Pancreas (tissue), 10 donors: Measurements from ENCODE around the gene DNAH8. TPM values are rescaled to one million over a fixed set of nuclear protein-coding genes. Genes with fewer than 3 reads are reported as not detected.

Source experiments
- ATAC-seq, 4 donors: fragments of 200-7000 bp; cut with Tn5 transposase; one replicate each; pipeline versions ENCODE4 v1.8.0 to v1.9.1; 2020; ENCODE audit warnings: mild to moderate bottlenecking in 4 of 4, moderate library complexity in 4 of 4
- DNase-seq, 6 donors: peaks; one replicate each; pipeline ENCODE4 v3.0.0-alpha.2; 2020
- FAIRE-seq: peaks from 2 replicates; lab custom pipeline; 2012; peaks lifted over from hg19 to GRCh38; lab: Jason Lieb, UNC
- H3K27ac ChIP-seq, 4 donors: fragments of 200-600 bp; sonication (generic); 1 replicate in 3 of 4; 2 replicates in 1 of 4; pipeline versions ENCODE4 v1.5.0 to v1.8.0; 2020
- H3K27me3 ChIP-seq, 4 donors: fragments of 200-600 bp; one replicate each; pipeline ENCODE4 v1.8.0; 2021
- H3K36me3 ChIP-seq, 3 donors: fragments of 200-600 bp; sonication (generic) in 1 of 3; one replicate each; pipeline versions ENCODE4 v1.5.0 to v1.8.0; 2020 to 2021
- H3K4me1 ChIP-seq, 3 donors: fragments of 200-600 bp; one replicate each; pipeline ENCODE4 v1.8.0; 2021
- H3K4me3 ChIP-seq, 4 donors: fragments of 200-600 bp; sonication (generic) in 2 of 4; one replicate each; pipeline versions ENCODE4 v1.5.0 to v1.8.0; 2020 to 2021
- H3K9me3 ChIP-seq, 4 donors: fragments of 200-600 bp; one replicate each; pipeline ENCODE4 v1.8.0; 2021
- CTCF ChIP-seq, 4 donors: fragments of 200-600 bp; sonication (generic) in 3 of 4; IDR thresholded peaks; one replicate each; pipeline versions ENCODE4 v1.5.0 to v1.8.0; 2021; ENCODE audit warnings: antibody characterized with exemption in 4 of 4
- WGBS, 2 donors: extraction: QIAGEN DNeasy Blood & Tissue Kit; methylation state at CpG; one replicate each; pipeline ENCODE4 v1.1.7; 2013; 5-methylcytosine and 5-hydroxymethylcytosine counted together
- intact Hi-C, 3 donors: fragments of 100-400 bp; cut with DNase I; formaldehyde crosslinking; loops; one replicate each; pipeline versions ENCODE4 v1.11.1 to v1.14.2; 2022
- polyA plus RNA-seq, 2 donors: library from polyadenylated mRNA; stranded (reverse); fragments of 200-250 nt; gene quantifications; one replicate each; pipeline ENCODE4 v1.2.3, GENCODE V29; 2013
- total RNA-seq, 6 donors: library from RNA; stranded (reverse); fragmentation: NEBNext Ultra II Directional in 4 of 6; extraction: Animal tissue kit (Norgen Biotek cat#: 25700) in 4 of 6; gene quantifications; one replicate each; pipeline versions ENCODE4 v1.2.1 to v1.2.4, GENCODE V29; 2021 to 2023
- donor health status: healthy with polysubstance abuse.
- donor health status: DM: no; HTN: no; CAD: no; lungs with moderate emphysema.
- donor health status: DM: no; HTN: no; CAD: no.
- donor health status: control.
- donor health status: control.
- donor health status: Bipolar disorder and iron deficiency.
- donor health status: DM: yes; HTN: yes; CAD: no.
- donor health status: DM: no; HTN: no; CAD: no.
- donor health status: DM: no; HTN: no; CAD: no.
- donor health status: DM: yes; HTN: yes; CAD: no.

Gene DNAH8
- total and polyA plus RNA-seq, 8 donors, result not detected

- H3K4me3 ChIP-seq, result no peak overlapping the region
- no peaks in the 10 kb centered on the region for H3K9me3 ChIP-seq
- no peak for TF ChIP-seq CTCF (IDR thresholded peaks at IDR 0.05)
- 89 to 90% methylated on average over 2 of the region's 2 CpGs for WGBS, 2 donors
- no peak overlapping the region for H3K27ac ChIP-seq
- H3K27me3 ChIP-seq, result no peaks in the 10 kb centered on the region
- FAIRE-seq (no peak), DNase-seq (no peak), ATAC-seq (no peak)
- H3K36me3 ChIP-seq, result no peaks in the 10 kb centered on the region
- no peaks in the 10 kb centered on the region for H3K4me1 ChIP-seq
- intact Hi-C loops, result no loop called here
Measured at GRCh38 chr6:39020136-39020535, 305.0 kb downstream of the DNAH8 start.

GRCh38 chr6:39021041-39021440 is 305.9 kb downstream of the DNAH8 start:
- intact Hi-C loops, result no loop called here

GRCh38 chr6:39021779-39022178 is 306.7 kb downstream of the DNAH8 start:
- WGBS, 2 donors, result 57 to 68% methylated on average over 1 of the region's 1 CpG
- no peak for TF ChIP-seq CTCF (IDR thresholded peaks at IDR 0.05)
- H3K9me3 ChIP-seq, result no peaks in the 10 kb centered on the region
- H3K4me3 ChIP-seq, result no peak overlapping the region
- H3K27ac ChIP-seq, result no peak overlapping the region
- no peaks in the 10 kb centered on the region for H3K36me3 ChIP-seq
- no peaks in the 10 kb centered on the region for H3K27me3 ChIP-seq
- no peak for ATAC-seq
- DNase-seq, result no peak
- intact Hi-C loops, result no loop called here
- FAIRE-seq, result no peak
- H3K4me1 ChIP-seq, result peaks cover 0 to 4% (median 0%) of the 10 kb centered on the region in 3 donors

More at GRCh38 chr6:39021041-39021440, 305.9 kb downstream of the DNAH8 start:
- no peak for ATAC-seq
- no peaks in the 10 kb centered on the region for H3K36me3 ChIP-seq
- no peak for TF ChIP-seq CTCF (IDR thresholded peaks at IDR 0.05)
- no peak overlapping the region for H3K4me3 ChIP-seq
- H3K27ac ChIP-seq, result no peak overlapping the region
- no peaks in the 10 kb centered on the region for H3K27me3 ChIP-seq
- no peak for FAIRE-seq
- H3K4me1 ChIP-seq, result peaks cover 0 to 4% (median 0%) of the 10 kb centered on the region in 3 donors
- DNase-seq, result no peak
- no peaks in the 10 kb centered on the region for H3K9me3 ChIP-seq
- WGBS, 2 donors, result 76 to 85% methylated on average over 2 of the region's 2 CpGs

GRCh38 chr6:39026175-39026574 is 311.1 kb downstream of the DNAH8 start:
- WGBS, 2 donors, result 42 to 44% methylated on average over 3 of the region's 3 CpGs
- intact Hi-C loops, result no loop called here

More at GRCh38 chr6:39026175-39026574, 311.1 kb downstream of the DNAH8 start:
- no peak for ATAC-seq
- DNase-seq, result no peak
- TF ChIP-seq CTCF (IDR thresholded peaks at IDR 0.05), result no peak
- Histone ChIP-seq H3K27ac (no peak overlapping the region), H3K9me3 (no peaks in the 10 kb centered on the region), H3K4me3 (no peak overlapping the region), H3K4me1 (peaks cover 0 to 4% (median 0%) of the 10 kb centered on the region in 3 donors), H3K27me3 (no peaks in the 10 kb centered on the region), H3K36me3 (no peaks in the 10 kb centered on the region)
- no peak for FAIRE-seq
